ENCODE results near the gene ATP6V0B.

GRCh38 chr1:44016890-44017400 is 42.2 kb downstream of the ATP6V0B start:
- TF ChIP-seq PKNOX1 (IDR thresholded peaks at IDR 0.05) (no peak), BHLHE40 (IDR thresholded peaks at IDR 0.05; ENCODE audit: borderline replicate concordance) (no peak), SP1 (IDR thresholded peaks at IDR 0.05) (no peak), ZNF384 (IDR thresholded peaks at IDR 0.05) (no peak), NFRKB (IDR thresholded peaks at IDR 0.05) (no peak), ELF4 (IDR thresholded peaks at IDR 0.05) (no peak)
